HG03280 (cell line): ENCODE results near the gene KCTD5.

Source experiments
- ATAC-seq: cut with Tn5 transposase; IDR thresholded peaks from one replicate; pipeline ENCODE4 v1.9.1; 2021; ENCODE audit warnings: mild to moderate bottlenecking, moderate library complexity; ENCODE audit not compliant: unreplicated experiment

Gene KCTD5

DNA sequence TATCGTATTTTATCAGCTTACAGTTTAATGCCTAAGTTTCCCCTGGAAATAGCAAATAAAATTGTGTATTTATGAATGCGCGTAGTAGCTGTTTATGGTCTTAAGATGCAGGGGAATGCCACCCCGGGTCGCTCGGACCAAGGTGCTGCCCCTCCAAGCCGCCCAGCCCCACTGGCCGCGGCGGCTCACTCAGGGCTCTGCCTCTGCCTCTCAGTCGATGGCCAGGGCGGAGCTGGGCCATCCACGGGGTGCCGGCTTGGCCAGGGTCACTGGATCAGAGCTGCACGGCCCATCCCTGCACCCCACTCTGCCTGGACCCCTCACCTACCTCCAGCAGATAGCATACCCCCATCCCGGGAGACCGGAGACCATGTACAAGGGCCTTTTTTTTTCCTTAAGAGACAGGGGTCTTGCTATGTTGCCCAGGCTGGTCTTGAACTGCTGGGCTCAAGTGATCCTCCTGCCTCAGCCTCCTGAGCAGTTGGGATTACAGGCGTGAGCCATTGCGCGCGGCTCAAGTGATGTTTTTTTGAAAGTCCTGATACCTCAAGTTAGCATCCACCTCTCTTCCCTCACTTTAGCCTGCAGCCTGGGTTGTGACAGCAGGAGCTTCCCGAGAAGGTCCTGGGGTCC lies 26.7 kb downstream of the KCTD5 start:
- ATAC-seq, result no peak

GRCh38 chr16:2709588-2709984 lies 27.3 kb downstream of the KCTD5 start:
- no peak for ATAC-seq

DNA sequence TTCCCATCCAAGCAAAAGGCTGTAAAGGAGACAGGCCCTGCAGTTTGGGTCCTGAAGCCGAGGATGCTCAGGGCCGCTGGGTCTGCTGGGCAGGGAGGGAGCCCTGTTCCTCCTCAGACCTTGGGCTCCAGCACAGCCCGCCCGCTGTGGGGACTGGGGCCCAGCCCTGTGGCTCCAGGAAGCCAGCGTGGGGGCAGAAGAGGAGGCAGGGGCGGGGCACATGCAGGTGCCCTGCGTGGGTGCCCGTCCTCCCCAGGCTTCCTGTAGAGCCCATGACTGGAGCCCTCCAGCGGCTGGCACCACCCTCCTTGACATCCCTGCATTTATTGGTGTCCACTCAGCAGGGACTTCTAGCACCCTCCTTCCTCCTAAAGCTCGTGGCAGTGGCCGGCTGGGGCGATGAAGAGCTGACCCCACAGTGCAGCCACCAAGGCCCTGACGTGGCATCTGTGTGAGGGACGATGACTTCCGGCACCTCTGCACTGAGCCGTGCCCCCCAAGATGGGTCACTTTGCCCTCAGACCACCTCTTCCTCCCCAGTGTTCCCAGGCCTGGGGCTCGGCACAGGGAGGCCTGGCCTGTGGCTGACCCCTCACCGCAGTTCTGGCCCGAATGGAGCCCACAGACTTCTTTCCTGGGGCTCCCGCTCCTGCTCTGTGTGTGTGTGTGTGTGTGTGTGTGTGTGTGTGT lies 27.8 kb downstream of the KCTD5 start:
- ATAC-seq, result no peak

DNA sequence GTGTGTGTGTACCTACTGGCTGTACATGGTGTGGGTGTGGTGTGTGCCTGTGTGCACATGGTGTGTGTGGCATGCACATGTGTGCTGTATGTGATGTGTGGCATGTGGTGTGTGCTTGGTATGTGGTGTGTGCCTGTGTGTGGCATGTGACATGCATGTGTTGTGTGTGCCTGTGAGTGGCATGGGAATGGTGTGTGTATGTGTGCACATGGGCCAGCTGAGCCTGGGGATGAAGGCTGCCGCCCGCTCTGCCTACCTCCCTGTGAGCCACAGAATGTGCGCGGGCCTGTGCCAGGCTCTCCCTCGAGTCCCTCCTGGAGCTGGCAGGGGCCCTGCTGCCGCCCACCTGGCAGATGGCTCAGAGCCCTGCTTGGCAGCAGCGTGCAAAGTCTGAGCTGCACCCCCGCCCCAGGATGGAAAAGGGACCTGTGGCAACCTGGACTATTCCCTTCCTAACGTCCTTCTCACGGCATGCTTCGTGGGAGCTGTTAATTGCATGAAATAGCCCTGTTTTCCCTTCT lies 28.4 kb downstream of the KCTD5 start:
- ATAC-seq, result no peak

DNA sequence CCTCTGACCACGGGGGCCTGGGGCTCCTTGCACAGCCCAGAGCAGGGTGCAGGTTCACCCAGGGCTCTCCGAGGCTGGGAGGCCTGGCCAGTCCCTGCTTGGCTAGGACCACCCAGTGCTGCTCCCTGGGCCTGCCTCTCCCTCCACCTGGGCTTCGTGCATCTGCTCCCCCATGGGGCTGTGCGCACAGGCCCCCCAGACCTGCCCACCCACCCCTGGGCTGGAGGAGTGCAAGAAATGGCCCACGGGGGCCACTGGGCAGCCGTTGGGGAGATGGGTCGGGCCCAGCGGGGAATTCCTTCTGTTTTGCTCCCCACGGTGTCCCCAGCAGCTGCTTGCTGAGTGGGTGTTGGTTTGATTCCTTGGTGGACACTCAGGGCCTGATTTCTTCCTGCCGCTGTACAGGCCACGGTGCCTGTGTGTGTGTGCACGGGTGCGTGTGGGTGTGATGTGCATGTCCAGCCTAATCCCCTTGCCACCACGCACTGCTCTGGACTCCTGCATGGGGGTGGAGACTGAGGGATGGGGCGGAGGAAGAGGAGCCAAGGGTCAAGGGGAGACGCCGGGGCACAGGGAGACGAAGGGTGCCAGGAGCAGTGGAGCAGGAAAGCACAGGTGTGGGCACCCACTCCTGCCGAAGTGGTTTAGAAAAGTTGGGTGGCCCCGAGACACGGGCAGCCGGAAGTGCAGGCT lies 29.2 kb downstream of the KCTD5 start:
- no peak for ATAC-seq

DNA sequence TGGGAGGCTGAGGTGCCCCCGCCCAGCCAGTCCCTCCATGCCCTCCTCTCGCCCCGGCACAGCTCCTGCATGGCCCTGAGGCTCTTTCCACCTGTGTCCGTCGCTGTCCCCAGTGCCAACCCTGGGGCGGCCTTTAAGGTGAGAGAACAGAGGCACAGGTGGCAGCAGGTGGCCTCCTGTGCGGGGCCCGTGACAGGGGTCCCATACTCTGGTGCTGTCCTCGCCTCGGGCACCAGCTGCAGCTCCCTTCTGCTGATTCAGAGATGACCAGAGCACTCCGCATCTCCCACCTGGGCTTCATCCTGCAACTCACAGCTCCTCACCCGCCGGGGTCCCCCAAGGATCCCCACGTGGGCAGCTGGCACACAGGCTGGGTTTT lies 29.7 kb downstream of the KCTD5 start:
- ATAC-seq, result no peak

GRCh38 chr16:2712546-2712945 lies 30.2 kb downstream of the KCTD5 start:
- no peak for ATAC-seq

DNA sequence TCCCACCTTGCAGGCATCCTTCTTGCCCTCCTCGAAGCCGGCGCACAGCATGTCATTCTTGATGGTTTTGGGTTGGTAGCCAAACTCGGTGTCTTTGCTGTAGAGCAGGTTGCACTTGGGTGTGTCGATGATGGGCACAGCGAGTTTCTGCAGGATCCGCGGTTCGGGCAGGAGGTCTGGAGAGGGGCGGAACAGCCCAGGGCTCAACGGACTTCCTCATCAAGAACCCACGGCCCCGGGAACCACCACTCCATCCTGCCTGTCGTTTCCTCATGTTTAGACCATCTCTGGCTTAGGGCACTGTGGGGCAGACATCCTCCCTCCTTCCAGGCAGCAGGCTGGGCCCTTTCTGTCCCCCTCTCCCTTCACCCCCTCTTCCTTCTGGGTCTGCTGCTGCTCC lies 31.2 kb downstream of the KCTD5 start:
- ATAC-seq, result no peak

- ATAC-seq, result no peak
Measured at GRCh38 chr16:2713985-2714774, 31.9 kb downstream of the KCTD5 start.

GRCh38 chr16:2715064-2715463 lies 32.7 kb downstream of the KCTD5 start:
- ATAC-seq, result no peak

DNA sequence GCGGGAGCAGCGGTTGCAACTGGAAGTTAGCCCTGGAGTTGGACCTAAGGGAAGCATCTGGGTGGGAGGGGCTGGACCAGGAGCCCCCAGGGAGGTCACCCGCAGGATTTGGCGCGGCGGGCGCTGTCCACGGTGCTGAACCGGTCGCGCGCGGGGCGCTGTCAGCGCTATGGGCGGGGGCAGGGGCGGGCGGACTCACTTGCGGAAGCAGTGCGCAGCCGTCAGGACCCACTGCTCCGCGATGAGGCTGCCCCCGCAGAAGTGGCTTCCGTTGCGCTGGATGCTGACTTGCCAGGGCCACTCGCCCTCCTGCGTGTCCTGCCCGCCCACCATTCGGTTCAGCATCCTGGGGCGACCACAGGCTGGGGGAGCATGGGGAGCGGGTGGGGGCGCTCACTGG lies 33.2 kb downstream of the KCTD5 start:
- no peak for ATAC-seq

DNA sequence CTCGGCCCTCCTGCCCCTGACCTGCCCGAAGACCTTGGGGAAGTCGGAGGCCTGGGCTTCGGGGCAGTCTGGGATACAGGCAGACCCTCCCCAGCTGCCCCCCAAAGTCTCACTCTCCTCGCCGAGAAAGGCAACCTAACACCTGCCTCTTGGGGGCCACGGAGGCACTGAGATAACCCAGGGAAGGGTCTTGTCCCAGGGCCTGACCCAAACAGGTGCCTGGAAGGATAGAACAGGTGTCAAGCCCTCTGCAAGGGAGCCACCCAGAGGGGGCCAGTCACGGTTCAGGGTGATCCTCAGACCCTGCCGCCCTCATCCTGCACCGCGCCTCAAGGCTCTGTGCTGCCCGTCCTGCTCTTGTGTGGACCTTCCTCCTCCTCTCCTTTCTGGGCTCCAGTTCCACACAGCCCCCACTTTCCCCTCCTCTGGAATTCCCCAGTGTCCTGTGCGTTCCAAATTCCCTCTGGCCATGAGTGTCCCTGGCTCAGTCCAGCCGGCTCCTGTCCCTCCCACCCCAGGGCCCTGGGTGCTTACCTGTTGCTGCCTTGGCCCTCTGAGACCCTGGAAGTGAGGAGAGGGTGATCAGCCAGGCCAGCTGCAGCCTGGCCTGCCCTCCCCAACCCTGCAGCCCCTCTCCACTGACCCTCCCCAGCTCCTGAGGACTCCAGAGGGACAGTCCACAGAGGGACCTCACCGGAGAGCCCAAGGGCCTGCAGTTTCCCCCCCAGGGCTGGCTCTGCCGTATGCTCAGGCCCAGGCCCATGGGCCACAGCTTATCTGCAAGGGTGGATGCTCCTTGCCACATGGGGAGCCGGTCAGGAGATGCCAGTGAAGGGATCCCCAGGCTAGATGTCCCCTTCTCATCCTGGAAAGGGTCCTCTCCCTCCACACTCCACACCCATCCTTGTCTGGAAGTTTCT lies 33.9 kb downstream of the KCTD5 start:
- no peak for ATAC-seq

- ATAC-seq, result no peak
Measured at GRCh38 chr16:2716948-2717347, 34.6 kb downstream of the KCTD5 start.

DNA sequence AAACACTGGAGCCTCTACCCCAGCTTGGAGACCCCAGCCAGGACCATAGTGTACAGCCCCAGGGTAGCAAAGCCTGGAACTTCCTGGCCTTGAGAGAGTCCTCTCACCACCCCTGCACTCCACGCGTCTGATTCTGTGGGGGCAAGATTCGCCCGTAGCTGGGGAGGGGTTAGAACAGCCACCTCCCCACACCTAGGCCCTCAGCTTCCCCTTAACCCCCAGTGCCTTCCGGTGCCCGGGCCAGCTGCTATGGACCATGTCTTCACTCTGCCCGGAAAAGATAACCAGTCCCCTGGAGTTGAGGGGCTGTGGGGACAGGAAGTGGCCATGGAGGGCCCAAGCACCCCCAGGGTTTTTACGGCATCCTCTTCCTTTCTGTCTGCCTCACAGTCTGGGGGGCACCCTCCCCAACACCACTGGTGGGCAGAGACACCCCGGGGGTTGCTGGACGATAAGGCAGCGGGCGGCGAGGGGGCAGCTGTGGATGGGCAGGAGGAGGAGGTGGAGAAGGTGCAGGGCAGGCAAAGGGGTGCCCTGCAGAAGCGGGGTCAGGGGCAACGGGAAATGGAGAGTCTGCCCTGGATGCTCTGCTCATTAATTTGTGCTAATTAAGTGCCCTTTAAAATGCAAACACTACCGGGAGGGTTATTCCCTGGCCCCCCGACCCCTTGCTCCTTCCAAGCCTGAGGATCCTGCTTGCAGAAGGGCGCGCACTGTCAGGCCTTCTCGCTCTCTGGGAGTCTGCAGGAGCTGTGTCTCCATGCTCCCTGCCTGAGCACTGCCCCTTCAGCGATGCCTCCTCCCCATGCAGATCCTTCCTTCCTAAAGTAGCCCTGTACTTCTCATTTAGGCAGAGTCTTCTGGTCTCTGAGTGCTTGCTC lies 35.3 kb downstream of the KCTD5 start:
- no peak for ATAC-seq

GRCh38 chr16:2719328-2720063 lies 37.2 kb downstream of the KCTD5 start:
- ATAC-seq, result no peak

DNA sequence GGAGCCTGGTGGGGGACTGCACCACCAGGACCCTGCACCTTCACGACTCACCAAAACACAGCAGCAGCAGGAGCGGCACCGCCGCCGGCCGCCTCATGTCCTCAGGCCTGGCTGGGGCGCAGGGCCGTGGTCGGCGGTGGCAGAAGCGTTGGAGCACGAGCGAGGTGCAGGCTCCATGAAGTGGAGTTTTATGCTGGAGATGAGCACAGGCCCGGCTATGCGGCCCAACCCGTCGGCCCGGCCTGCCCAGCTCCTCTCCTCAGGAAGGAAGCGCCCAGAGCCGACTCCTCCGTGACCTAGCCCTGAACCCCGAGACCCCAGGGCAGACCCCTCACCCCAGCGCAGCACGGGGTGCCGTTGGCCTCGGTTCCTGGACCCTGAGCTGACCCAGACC lies 37.7 kb downstream of the KCTD5 start, which contains the start of gene PRSS27:
Gene PRSS27 (minus strand): TSS at position 161 of the 394 bp plus-strand sequence. CDS start 64 bp downstream, at position 97.
- ATAC-seq, result no peak

DNA sequence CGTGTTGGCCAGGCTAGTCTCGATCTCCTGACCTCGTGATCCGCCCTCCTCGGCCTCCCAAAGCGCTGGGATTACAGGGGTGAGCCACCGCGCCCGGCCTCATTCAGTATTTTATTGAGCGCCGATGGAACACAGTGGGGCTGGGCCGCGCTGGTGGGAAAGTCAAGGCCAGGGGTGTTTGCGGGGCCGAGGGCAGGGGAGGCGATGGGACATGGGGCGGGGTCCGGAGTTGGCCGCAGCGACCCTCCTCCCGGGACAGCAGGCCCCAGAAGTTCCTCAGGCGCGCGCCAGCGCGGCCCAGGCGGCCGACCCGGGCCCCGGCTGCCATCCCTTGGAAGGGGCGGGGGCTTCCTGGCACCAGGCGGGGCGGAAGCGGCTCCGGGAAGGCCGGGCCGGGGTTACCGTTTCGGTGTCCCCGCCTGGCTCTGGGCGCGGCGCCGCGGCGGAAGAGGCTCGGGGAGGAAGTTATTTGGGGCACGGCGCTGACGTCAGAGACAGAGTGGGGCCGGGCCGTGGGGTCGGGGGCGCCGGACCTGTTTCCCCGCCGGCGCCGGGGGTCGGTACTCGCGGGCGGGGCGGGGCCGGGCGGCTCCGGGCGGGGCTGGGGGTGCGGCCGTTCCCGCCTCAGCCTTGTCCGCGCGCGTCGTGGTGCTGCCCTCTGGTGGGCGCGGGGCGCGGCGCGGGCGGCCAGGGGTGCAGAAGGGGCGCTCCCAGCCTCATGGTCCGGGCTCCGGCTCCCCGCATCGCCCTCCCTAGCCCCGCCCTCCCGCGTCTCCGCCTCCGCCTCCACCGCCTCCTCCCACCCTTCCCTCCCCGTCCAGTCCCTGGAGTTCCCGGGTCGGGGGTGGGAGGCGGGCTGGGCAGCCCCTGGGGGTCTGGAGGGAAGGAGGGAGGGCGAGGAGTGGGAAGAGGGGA lies 38.7 kb downstream of the KCTD5 start:
- peak; percentile 80 for ATAC-seq
